Neural progenitor cell (in vitro differentiated cells): Measurements from ENCODE around the gene CCL21.

Source experiments
- CTCF ChIP-seq: fragments of 200-600 bp; sonication (generic); IDR thresholded peaks from 2 replicates; pipeline ENCODE4 v1.5.1; 2017; ENCODE audit warnings: antibody characterized with exemption, mild to moderate bottlenecking
- EZH2 ChIP-seq: fragments of 200-600 bp; sonication (generic); IDR thresholded peaks from 2 replicates; pipeline ENCODE4 v1.6.1; 2017; ENCODE audit warnings: antibody characterized with exemption, mild to moderate bottlenecking, moderate library complexity

DNA sequence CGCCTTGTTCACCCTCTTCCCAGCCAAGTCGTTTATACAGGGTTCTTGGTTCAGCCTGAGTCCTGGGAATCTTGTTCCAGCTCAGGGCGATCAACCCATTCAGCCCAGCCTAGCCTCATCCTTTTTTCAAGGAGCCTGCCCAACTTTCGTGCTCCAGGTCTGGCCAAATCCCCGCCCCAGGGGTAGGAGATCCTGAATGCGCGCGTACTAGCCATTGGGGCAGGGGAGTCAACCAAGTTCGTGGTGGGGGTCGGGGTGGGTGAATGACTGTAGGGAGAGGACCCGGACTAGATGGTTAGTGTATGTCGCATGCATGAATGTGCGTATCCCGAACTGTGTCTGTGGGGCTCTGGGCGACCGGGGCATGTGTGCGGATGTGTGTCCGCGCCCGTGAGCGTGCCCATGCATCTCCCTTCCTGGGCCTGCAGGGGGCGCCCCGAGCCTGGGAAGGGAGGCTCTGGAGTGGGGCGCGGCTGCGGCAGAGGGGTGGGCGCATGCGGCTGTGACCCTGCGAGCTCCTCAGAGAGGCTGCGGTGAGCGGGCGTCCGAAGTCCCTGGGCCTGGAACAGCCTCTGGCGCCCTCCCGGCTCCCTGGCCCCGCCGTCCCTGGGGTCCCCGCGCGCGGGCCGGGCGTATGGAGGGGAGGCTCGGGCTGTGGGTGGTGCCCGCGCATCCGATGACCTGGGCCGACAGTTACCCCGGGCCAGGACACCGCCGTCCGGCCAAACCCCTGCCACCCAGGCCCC lies 8.7 kb downstream of the CCL21 start:
- TF ChIP-seq EZH2, result peak; percentile 54
- peak; percentile 94 for TF ChIP-seq CTCF
